Activated T-cell treated with anti-CD3 and anti-CD28 coated beads for 1 hour (primary cell): ENCODE data around the gene ROGDI.
A peak's percentile ranks its signal among the peaks of the same experiment; 100 is the strongest.
"Not testable (repeated sequence)": the region's sequence is repeated elsewhere in the genome, so short reads cannot be mapped to it uniquely, and the experiment has no call there.

ENCODE experiments used
- DNase-seq: peaks from one replicate; pipeline ENCODE4 v3.0.0-alpha.2; 2020; ENCODE audit warnings: low read depth

The ROGDI gene

DNA sequence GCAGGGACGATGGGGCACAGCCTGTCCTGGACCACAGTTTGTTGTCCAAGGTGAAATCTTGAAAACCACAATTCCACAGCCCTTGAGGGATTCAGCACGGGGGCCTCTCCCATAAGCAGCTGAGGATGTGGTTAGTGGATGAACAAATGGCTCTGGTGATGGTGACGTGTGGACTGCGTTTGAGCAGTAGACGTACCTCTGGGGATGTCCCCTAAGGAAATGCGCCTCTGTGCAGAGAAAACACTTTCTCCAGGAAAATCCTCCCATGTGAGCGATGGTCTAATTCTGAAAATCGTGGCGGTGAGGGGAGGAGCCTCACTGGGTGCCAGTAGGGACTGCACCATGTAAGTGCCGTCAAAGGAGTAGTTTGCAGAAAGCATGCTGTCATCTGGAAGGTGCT is 11.6 kb downstream of the ROGDI start:
- no peak for DNase-seq

DNA sequence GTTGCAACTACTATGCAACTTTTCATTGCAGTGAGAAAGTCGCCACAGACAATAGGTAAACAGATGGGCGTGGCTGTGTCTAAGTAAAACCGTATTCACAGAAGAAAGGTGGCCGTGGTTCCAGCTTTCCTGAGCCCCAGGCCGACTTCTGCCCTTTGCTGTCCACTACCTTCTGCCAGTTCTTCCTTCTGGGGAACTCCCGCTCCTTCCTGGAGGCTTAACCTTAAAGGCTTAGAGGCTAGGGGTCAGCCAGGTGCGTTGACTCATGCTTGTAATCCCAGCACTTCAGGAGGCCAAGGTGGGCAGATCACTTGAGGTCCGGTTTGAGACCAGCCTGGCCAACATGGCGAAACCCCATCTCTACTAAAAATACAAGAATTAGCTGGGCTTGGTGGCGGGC is 12.2 kb downstream of the ROGDI start:
- DNase-seq = no peak

DNA sequence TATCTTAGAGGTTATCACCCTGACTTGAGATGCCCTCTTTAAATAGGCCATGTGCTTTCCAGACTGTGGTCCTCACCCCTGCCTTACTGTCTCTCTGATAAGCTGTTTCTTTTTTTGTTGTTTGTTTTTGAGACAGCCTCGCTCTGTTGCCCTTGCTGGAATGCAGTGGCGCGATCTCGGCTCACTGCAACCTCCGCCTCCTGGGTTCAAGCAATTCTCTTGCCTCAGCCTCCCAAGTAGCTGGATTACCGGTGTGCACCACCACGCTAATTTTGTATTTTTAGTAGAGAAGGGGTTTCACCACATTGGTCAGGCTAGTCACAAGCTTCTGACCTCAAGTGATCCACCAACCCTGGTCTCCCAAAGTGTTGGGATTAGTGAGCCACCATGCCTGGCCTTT is 13.5 kb downstream of the ROGDI start:
- DNase-seq = no peak

DNA sequence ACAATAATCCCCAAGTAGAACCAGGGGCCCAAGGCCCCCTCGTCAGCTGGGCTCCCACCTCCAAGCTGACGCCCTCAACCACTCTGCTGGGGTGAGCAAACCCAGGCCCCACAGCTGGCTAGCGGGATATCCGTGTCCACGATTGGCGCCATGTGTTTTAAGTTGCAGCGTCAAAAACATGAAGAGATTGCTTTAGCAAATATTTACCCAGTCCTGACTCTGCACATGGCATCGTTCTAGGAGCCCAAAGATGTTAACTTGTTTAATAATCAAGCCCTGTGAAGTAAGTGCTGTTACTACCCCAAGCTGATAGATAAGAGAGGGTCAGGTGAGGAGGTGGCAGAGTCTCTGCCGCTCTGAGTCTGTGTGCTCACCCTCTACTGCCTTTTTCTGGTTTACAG is 13.9 kb downstream of the ROGDI start:
- no peak for DNase-seq

DNA sequence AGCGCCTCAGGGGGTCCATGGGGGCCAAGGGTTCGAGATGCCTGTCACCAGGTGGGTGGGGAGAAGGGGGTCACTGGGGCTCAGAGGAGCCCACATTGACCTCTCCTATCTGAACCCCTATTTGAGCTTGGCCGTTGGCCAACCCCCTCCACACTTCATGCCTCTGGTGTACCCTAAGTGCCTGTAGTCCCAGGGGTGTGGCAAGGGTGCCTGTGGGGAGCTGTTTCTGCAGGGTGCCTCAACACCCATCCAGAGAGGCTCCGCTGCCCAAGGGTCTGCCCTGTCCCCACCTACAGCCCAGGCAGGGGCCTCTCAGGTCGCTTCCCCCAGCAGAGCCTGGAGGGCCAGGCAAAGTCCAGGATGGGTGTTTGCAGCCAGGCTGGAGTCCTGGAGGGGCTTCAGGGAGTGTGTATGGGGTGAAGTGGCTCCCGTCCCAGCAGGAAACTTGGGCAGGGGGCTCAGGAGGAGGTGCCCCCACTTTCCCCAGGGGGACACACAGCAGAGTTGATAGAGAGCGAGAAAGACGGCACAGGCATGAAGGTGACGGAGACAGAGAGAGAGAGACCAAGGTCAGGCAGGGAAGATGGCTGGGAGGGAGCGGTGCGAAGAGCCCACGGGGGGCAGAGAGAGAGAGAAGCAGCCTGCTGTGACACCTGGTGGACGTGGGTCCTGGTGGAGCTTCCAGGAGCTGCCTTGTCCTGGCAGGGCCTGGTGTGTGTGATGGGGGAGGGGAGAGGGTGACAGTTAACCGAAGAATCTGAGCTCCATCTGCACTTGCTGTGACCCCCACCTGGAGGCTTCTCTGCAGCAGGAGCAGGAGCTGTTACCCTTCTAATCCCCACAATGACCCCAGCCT is 14.6 kb downstream of the ROGDI start, which contains the start of gene SEPTIN12:
Gene SEPTIN12 (minus strand): TSS at position 719 of the 856 bp plus-strand sequence. CDS start 700 bp downstream, at position 19.
- no peak for DNase-seq

DNA sequence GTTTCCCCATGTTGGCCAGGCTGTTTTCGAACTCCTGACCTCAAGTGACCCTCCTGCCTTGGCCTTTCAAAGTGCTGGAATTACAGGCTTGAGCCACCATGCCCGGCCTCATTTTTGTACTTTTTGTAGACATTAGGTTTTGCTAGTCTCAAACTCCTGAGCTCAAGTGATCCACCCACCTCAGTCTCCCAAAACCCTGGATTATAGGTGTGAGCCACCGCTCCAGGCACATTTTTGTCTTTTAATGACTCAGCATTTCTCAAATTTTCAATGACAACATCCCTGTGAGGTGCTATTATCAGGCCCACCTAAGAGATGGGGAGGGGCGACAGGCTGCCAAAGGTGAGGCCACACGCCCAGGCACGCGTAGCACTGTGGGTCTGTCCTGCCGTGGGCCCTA is 15.4 kb downstream of the ROGDI start:
- no peak for DNase-seq

DNA sequence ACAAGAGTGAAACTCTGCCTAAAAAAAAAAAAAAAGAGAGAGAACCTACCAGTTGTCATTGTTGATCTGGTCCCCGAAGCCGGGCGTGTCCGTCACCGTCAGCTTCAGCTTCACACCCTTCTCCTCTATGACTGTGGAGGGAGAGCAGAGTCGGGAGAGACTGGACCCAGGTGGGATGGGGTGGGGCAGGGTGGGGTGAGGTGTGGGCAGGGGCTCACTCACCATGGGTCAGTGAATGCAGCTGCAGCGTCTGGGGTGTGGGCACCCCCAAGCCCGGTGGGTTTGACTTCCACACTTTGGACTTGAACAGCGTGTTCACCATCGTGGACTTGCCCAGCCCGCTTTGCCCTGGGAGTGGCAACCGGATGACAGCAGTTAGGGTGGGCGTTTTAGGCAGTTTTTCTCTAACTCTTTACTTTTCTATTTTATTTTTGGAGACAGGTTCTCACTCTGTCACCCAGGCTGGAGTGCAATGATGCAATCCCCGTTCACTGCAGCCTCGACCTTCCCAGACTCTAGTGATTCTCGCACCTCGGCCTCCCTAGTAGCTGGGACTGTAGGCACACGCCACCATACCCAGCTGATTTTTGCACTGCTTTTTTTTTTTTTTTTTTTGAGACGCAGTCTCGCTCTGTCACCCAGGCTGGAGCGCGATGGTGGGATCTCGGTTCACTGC is 16.5 kb downstream of the ROGDI start:
- no peak for DNase-seq

DNA sequence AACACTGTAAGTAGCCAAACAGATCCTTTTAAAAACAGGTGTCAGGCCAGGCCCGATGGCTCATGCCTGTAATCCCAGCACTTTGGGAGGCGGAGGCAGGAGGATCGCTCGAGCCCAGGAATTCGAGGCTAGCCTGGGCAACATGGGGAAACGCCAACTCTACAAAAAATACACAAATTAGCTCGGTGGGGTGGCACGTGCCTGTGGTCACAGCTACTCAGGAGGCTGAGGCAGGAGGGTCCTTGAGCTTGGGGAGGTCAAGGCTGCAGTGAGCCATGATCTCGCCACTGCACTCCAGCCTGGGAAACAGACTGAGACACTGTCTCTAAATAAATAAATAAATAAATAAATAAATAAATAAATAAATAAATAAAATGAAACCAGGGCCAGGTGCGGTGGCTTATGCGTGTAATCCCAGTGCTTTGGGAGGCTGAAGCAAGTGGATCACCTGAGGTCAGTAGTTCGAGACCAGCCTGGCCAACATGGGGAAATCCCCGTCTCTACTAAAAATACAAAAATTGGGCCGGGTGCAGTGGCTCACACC is 17.9 kb downstream of the ROGDI start:
- DNase-seq = not testable (repeated sequence)

DNA sequence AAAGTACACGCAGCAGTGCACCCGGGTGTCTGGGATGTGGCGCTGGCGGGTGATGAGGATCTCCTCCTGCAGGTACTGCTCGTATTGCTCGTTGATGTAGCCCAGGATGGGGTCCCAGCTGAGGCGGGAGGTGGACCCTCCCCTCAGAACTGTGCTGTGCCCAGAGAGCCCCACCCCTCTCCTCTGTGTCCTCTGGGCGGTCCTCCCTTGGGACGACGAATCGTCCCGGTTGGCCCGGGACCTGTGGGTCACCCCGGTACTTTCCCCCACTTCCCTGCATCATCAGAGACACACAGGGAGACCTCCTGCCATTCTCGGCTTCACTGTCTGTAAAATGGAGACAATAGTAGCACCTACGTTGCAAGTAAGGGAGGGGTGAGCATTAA is 18.5 kb downstream of the ROGDI start:
- DNase-seq = no peak

DNA sequence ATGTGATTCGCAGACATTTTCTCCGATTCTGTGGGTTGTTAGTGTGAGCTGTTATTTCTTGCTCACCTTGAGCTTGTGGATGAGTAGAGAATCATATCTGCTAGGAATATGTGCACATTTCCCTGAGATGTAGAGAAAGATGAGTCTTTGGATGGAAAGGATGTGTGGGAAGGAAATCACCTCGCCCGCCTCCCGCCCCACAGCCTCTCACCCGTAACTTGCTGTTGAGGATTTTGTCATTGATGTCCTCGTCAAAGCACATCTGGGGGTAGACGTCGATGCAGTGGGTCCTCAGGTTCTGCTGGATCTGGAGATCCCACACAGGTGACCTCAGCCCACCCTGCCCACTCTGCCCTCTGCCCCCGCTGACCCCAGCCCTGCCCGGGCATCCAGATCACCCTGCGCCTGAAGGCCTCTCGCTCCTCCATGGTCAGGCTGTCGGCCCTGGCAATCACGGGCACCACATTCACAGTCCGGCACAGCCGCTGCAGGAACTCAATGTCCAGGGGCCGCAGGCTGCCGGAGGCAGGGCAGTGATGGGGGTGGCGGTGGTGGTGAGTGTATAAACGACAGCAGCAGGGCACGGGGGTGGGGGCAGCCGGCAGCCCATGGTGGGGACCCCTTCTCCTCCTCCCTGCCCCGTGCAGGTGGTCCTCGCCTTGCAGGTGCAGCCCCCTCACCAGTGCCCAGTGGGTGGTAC is 19.0 kb downstream of the ROGDI start:
- DNase-seq = no peak

DNA sequence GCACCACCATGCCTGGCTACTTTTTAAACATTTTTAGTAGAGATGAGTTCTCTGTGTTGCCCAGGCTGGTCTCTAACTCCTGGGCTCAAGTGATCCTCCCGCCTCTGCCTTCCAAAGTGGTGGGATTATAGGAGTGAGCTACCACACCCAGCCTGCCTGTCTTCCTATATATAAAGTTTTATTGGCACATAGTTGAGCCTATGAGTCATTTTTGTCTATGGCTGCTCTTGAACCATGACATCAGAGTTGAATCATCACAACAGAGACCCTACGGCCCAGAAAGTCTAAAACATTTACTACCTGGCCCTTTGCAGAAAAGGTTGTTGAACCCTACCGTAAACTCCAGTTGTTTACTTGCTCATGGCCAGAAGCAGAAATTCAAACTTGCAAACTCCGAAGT is 22.2 kb downstream of the ROGDI start:
- no peak for DNase-seq

DNA sequence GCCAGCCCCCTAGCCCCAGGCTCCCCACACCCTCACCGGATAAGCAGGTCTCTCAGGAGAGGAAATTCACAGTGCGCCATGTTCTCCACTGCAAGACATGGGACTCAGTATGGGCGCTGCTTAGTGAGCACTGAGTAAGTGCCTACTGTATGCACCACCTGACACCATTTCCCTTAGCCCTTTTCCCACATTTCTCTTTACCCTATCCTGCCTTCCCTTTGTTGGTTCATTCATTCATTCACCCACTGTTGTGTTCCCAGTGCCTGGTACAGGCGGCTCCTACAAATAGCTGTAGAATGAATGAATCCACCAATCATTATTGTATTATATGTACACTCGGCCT is 24.4 kb downstream of the ROGDI start:
- no peak for DNase-seq

DNA sequence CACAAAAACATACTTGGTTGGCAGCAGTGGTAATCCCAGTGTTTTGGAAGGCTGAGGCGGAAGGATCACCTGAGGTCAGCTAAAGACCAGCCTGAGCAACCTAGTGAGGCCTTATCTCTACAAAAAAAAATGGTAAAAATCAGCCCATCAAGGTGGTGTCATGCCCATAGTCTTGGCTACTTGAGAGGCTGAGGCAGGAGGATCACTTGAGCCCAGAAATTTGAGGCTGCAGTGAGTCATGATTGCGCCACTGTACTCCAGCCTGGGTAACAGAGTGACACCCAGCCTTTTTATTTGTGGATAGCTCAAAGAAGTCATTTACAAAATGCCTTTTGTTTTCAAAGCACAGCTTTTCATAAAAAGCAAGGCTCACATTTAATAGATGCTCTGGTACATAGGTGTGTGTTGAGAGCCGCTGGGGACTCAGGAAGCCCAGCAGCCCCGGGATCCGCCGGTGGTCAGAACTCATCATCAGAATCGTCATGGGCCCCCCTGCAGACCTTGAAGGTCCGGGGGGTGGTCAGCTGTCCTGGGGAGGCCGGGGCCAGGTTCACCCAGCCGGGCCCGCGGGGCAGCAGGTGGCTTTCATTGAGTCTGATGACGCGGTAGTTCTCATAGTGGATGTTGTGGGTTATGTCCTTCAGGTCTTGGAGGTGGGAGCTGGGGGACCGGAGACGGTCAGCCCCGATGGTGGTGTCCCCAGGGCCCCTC is 24.9 kb downstream of the ROGDI start:
- no peak for DNase-seq

DNA sequence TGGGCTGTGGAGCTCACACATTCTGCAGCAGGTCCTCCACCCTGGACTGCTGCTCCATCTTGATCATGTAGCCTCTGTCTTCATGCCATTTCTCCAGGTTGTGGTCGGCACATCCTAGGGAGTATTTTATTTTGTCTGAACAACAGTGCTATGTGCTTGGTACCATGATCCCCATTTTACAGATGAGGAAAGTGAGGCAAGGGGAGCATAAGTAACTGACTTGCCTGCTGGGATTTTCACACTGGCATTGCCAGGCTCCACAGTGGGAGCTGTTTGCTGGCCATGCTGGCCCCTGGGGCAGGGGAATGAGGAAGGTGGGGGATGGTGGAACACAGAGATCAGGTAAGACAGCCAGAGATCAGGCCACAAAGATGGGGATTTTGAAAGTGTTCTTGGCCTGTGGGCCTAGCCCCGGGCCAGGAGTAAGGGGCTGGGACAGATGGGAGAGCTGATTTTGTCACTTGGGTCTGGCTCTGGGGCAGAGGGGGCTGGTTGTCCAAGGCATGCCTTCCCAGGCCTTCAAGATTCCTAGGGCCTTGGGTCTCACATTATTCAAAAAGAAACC is 26.2 kb downstream of the ROGDI start:
- DNase-seq = no peak

DNA sequence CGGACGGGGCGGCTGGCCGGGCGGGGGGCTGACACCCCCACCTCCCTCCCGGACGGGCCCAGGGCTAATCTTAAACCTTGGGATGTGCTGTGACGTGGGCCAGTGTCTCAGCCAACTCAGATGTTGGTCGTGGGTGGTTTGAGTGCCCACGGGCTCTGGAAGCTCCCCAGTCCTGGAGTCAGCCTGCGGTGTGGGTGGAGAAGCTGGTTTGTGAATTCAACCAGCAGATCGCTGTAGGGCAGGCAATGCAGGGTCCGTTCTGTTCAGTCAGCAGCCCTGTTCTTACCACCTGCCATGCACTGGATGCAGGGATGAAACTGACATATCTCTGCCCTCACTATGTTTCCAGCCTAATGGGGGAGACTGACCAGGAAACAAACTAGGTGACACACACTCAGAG is 27.4 kb downstream of the ROGDI start:
- no peak for DNase-seq

DNA sequence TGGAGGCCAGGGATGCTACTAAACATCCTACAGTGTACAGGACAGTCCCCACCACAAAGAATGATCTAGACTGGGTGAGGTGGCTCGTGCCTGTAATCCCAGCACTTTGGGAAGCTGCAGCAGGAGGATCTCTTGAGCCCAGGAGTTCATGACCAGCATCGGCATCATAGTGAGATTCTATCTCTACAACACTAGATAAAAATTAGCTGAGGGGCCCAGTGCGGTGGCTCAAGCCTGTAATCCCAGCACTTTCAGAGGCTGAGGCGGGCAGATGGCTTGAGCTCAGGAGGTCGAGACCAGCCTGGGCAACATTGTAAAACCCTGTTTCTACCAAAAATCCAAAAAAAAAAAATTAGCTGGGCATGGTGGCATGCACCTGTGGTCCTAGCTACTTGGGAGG is 30.1 kb downstream of the ROGDI start:
- no peak for DNase-seq

DNA sequence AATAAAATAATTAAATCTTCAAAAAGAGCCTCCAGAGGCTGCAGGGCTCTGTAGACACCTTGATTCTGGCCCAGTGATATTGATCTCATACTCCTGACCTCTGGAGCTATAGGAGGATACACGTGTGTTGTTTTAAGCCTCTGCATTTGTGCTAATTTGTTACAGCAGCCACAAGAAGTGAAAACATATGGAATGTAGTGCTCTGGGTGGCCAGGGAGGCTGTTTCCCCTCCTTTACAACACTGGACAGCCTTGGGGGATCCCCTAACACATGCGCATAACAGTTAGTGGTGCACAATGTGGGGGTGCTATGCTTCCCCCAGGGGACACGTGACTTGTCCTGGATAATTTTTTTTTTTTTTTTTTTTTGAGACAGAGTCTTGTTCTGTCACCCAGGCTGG is 30.8 kb downstream of the ROGDI start:
- DNase-seq = no peak

DNA sequence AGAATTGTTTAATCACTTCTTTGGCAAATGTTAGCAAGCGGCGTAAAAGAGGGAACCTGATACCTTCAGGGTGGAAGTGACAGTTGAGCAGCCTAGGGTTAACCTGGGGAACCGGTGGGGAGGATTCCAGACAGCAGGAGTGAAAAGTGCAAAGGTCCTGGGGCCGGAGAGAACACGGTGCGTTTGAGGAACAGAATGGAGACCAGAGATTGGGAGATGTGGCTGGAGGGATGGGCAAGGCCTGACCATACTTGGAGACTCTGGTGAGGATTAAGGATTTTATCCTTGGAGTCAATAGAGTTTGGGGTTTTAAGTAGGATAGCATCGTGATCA is 33.2 kb downstream of the ROGDI start:
- no peak for DNase-seq

DNA sequence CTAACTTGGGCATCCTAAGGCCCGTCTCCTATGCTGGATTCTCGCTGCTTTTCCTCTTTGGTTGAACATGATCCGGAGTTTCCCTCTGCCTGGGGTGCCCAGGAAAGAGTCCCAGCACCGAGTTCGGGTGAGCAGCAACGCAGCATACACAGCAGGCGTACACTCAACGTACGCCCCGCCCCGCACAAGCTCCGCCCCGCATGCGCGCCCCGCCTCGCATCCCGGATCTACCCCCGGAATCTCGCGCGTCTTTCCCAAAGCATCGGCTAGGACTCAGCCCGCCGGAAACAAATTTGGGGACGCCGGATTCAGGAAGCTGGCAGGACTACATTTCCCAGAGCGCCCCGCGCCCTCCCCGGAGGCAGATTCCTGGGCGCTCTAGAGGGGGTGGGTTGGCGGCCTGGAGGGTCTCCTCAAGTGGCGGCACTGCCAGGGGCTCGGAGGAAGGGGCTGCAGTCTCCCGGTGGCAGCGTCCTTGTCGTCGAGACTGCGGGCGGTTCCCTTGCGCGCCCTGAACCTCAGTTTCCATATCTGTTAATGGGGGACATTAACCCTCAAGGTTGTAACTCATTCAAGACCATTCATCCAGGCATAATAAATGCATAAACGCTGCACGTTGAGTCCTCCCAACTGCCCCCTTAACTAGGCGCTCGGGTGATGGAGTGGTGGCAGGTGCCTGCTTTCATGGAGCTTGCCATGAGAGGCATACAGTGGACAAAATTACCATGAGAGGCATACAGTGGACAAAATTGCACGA is 33.7 kb downstream of the ROGDI start:
- DNase-seq = peak; percentile 74

DNA sequence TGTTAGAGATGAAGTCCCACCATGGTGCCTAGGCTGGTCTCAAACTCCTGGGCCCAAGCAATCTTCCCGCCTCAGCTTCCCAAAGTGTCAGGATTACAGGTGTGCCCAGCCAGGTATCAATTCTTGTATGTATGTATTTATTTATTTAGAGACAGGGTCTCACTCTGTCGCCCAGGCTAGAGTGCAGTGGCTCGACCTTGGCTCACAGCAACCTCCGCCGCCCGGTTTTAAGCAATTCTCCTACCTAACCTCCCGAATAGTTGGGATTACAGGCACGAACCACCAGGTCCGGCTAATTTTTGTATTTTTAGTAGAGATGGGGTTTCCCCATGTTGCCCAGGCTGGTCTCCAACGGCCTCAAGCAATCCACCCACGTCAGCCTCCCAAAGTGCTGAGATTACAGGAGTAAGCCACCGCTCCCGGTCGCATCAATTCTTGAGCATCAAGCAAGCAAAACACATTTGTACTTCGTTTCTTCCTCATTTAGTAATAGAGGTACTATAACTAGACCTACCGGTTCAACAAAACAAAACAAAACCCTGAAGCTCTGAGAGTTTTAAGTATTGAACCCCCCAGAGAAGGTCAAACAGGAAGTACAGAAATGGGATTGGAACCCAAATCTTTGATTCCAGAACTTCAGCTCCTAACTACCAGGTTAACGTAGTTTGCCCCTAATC is 34.4 kb downstream of the ROGDI start:
- DNase-seq = no peak
